K562 (cell line): ENCODE data around the gene TAS1R3. TPM values are rescaled to one million over a fixed set of nuclear protein-coding genes. Genes with fewer than 3 reads are reported as not detected.

ENCODE experiments used
- BCOR ChIP-seq: fragments of 450-650 bp; IDR thresholded peaks from 2 replicates; pipeline ENCODE4 v1.6.1; 2016
- C11orf30 ChIP-seq: fragments of 450-650 bp; IDR thresholded peaks from 2 replicates; pipeline ENCODE4 v1.6.1; 2016; ENCODE audit warnings: low read depth, mild to moderate bottlenecking
- CCAR2 ChIP-seq: fragments of 200-400 bp; formaldehyde crosslinking; IDR thresholded peaks from 2 replicates; pipeline ENCODE4 v1.6.1; 2017; ENCODE audit warnings: mild to moderate bottlenecking, low read depth, low read length
- CREM ChIP-seq: IDR thresholded peaks from 2 replicates; pipeline ENCODE4 v1.6.1; 2014; ENCODE audit warnings: antibody characterized with exemption, low read depth
- ELF2 ChIP-seq: fragments of 250-450 bp; sonication (Bioruptor Pico); IDR thresholded peaks from 2 replicates; pipeline ENCODE4 v1.5.0; 2021; ENCODE audit warnings: mild to moderate bottlenecking
- ETS1 ChIP-seq: conservative IDR thresholded peaks from 2 replicates; pipeline ENCODE4 v1.6.1; 2011; ENCODE audit warnings: low read depth, mild to moderate bottlenecking, low read length; ENCODE audit not compliant: control insufficient read depth
- FOXA1 ChIP-seq: fragments of 450-650 bp; IDR thresholded peaks from 2 replicates; pipeline ENCODE4 v1.6.1; 2016; ENCODE audit warnings: mild to moderate bottlenecking, borderline replicate concordance
- HINFP ChIP-seq: fragments of 450-650 bp; conservative IDR thresholded peaks from 2 replicates; pipeline ENCODE4 v1.6.1; 2016; ENCODE audit warnings: missing genetic modification characterization, low read depth, mild to moderate bottlenecking, control low read depth, missing compliant biosample characterization
- ID3 ChIP-seq, 2 experiments: fragments of 250-450 bp in 1 of 2; fragments of 450-650 bp in 1 of 2; sonication (Bioruptor Pico) in 1 of 2; IDR thresholded peaks; 2 replicates each; pipeline versions ENCODE4 v1.6.1 to v1.8.0; 2016 to 2021; ENCODE audit warnings: mild to moderate bottlenecking in 2 of 2, moderate library complexity in 2 of 2, missing compliant biosample characterization in 1 of 2, missing genetic modification characterization in 1 of 2
- MAFK ChIP-seq: IDR thresholded peaks from 2 replicates; pipeline ENCODE4 v1.6.1; 2011; ENCODE audit warnings: low read length, improper control_type of control experiment
- PHB ChIP-seq: fragments of 250-450 bp; sonication (Bioruptor Pico); IDR thresholded peaks from 2 replicates; pipeline ENCODE4 v1.5.0; 2021
- REST ChIP-seq, 2 experiments: fragments of 450-650 bp; formaldehyde crosslinking in 1 of 2; IDR thresholded peaks; 2 replicates each; pipeline versions ENCODE4 v1.4.0 to v1.6.1; 2014 to 2020; ENCODE audit warnings: mild to moderate bottlenecking in 2 of 2, borderline replicate concordance in 1 of 2, low read depth in 1 of 2
- TCFL5 ChIP-seq: fragments of 250-450 bp; sonication (Bioruptor Pico); conservative IDR thresholded peaks from 2 replicates; pipeline ENCODE4 v1.6.1; 2021; ENCODE audit warnings: mild to moderate bottlenecking, moderate library complexity, matching md5 sums
- ZFP1 ChIP-seq: fragments of 450-650 bp; formaldehyde crosslinking; IDR thresholded peaks from 2 replicates; pipeline ENCODE4 v1.4.0; 2020; ENCODE audit warnings: mild to moderate bottlenecking, mixed read lengths
- ZNF408 ChIP-seq: fragments of 250-450 bp; sonication (Bioruptor Pico); IDR thresholded peaks from 2 replicates; pipeline ENCODE4 v1.4.0; 2020; ENCODE audit warnings: low read depth, mild to moderate bottlenecking, moderate library complexity
- polyA plus RNA-seq, 8 experiments: library from polyadenylated mRNA; depleted of rRNA in 4 of 8; stranded (reverse) in 5 of 8; unstranded in 3 of 8; fragments of >200 nt; fragmentation: Nextera tagmentation in 2 of 8; fragmentation: Illumina TruSeq in 1 of 8; extraction: Ambion mirVana in 2 of 8; extraction: Trizol in 1 of 8; gene quantifications; 2 replicates each; pipeline versions ENCODE4 v1.2.1 to v1.2.3, GENCODE V29; 2011 to 2014; ENCODE audit warnings: inconsistent platforms in 1 of 8, missing spikeins in 1 of 8
- total RNA-seq, 7 experiments: library from RNA; depleted of rRNA in 6 of 7; stranded (reverse); fragments of >200 nt in 6 of 7; fragmentation: Illumina TruSeq in 2 of 7; extraction: Trizol in 2 of 7; gene quantifications; 2 replicates each; pipeline versions ENCODE4 v1.2.1 to v1.2.3, GENCODE V29; 2011 to 2021; ENCODE audit warnings: low replicate concordance in 1 of 7

Gene TAS1R3
- total and polyA plus RNA-seq, 9 of the 15 experiments (the other 6 are each of a cell fraction or from before 2014, with no cell fraction given), result 0.07 to 0.13 TPM; not detected in 7

- TF ChIP-seq REST (IDR thresholded peaks at IDR 0.05; ENCODE audit: borderline replicate concordance), result no peak
- TF ChIP-seq REST (CRISPR knock-in tag; IDR thresholded peaks at IDR 0.05; ENCODE audit: low read depth), result peak; percentile 50; the same call in 1 of the 2 replicates
- no peak for TF ChIP-seq HINFP (tag)
- TF ChIP-seq MAFK, result no peak
- TF ChIP-seq BCOR, result no peak
- no peak for TF ChIP-seq C11orf30
- TF ChIP-seq TCFL5, result no peak
- TF ChIP-seq CREM, result peak; percentile 36; the same call in 1 of the 2 replicates
- TF ChIP-seq CCAR2, result no peak
- TF ChIP-seq ZNF408 (CRISPR knock-in tag), result no peak
- no peak for TF ChIP-seq PHB
- no peak for TF ChIP-seq ID3 (CRISPR knock-in tag; IDR thresholded peaks at IDR 0.05)
- TF ChIP-seq ID3 (tag; IDR thresholded peaks at IDR 0.05), result peak; percentile 52; the same call in 1 of the 2 replicates
- no peak for TF ChIP-seq FOXA1
- 0 out of 2 replicates have a peak, but pooled peaks have one; percentile 41 for TF ChIP-seq ETS1
- TF ChIP-seq ZFP1, result no peak
- TF ChIP-seq ELF2 (CRISPR knock-in tag), result no peak
Measured at GRCh38 chr1:1348420-1349255, 17.6 kb downstream of the TAS1R3 start (continued).
